ENCODE results near the gene WDR17. TPM values are rescaled to one million over a fixed set of nuclear protein-coding genes. Genes with fewer than 3 reads are reported as not detected.
"Not testable (repeated sequence)": the region's sequence is repeated elsewhere in the genome, so short reads cannot be mapped to it uniquely, and the experiment has no call there.

Gene WDR17
- total RNA-seq, 1 donor from 2014 or later, result 2.2 TPM

DNA sequence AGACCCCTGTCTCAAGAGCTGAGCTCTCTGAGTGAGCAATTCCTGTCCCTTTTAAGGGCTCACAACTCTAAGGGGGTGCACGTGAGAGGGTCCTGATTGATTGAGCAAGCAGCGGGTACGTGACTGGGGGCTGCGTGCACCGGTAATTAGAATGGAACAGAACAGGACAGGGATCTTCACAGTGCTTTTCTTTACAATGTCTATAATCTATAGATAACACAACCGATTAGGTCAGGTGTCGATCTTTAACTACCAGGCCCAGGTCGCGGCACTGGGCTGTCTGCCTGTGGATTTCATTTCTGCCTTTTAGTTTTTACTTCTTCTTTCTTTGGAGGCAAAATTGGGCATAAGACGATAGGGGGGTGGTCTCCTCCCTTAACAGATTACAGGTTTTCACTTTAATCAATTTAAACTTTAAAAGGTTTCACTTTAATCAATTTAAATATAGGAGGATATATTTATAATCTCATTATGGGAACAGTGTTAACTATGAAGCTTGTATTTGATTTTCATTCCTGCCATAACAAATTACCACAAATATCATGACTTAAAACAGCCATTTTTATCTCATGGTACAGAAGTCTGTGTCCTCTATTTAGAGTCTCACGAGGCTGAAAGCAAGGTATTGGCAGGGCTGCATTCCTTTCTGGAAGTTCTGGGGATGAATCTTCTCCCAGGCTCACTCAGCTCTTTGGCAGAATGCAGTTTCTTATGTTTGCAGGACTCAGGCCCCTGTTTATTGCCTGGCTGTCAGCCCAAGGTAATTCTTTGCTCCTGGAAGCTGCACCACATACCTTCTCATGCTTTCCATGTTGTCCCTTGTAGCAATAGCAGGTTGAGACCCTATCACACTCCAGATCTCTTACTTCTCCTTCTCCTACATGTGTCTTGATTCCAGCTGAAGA, 124.5 kb downstream of the WDR17 start:
- intact Hi-C loops (cut with micrococcal nuclease), result loop anchor here (10.0 kb wide), 1 partner anchor 715 kb away; no protein-coding TSS in a partner anchor

DNA sequence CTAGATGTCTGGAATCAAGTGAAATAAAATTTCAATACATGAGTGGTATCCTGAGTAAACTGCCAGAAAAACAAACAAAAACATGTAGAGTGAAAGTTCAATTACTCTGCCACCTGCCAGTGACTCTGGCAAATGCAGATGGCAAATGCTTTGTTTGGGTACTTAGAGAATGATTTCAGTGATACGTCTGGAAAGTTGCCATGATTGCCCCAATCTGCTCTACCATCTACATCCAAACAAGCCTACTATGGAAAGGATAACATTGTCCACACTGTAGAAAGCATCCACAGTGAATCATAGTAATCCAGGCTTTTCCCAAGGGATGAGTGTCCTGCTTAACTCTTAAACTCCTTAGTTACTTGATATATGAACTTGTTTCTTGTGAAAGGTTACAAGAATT, 126.3 kb downstream of the WDR17 start:
- intact Hi-C loops (cut with micrococcal nuclease), result loop anchor here (10.0 kb wide), 1 partner anchor 713 kb away; no protein-coding TSS in a partner anchor

DNA sequence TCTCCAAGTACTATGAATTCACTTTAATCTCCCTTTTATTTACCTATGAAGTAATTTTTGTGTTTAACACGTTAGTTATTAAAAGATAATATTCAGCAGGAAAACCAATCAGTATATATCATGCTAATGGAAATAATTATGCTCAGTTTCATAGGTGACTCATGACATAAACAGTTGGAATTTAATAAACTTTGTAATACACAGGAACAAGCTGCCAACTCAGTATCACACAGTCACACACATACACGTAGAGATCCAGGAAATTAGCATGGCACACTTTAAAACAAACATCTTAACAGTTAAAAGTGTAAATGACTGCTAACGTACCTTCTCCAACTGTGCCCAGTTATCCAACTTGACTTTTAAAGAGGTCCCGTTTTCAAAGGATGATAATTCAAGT, 127.5 kb downstream of the WDR17 start:
- intact Hi-C loops (cut with micrococcal nuclease), result loop anchor here (10.0 kb wide), 1 partner anchor 712 kb away; no protein-coding TSS in a partner anchor

DNA sequence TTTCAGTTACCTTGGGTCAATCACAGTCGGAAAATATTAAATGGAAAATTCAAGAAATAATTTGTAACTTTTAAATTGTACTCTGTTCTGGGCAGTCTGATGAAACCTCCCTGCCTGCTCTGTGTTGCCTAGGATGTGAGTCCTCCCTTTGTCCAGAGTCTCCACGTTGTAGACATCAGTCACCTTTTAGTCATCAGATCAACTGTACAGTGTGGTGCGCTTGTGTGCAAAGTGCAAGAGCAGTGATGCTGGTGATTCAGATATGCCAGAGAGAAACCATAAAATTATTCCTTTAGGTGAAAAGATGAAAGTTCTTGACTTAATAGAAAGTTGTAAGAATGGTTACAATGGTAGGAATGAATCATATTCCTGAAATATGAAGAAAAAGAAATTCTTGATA, 128.3 kb downstream of the WDR17 start:
- intact Hi-C loops (cut with micrococcal nuclease), result loop anchor here (2.0 to 10.0 kb wide), 2 partner anchors 69 to 711 kb away; no protein-coding TSS in a partner anchor

DNA sequence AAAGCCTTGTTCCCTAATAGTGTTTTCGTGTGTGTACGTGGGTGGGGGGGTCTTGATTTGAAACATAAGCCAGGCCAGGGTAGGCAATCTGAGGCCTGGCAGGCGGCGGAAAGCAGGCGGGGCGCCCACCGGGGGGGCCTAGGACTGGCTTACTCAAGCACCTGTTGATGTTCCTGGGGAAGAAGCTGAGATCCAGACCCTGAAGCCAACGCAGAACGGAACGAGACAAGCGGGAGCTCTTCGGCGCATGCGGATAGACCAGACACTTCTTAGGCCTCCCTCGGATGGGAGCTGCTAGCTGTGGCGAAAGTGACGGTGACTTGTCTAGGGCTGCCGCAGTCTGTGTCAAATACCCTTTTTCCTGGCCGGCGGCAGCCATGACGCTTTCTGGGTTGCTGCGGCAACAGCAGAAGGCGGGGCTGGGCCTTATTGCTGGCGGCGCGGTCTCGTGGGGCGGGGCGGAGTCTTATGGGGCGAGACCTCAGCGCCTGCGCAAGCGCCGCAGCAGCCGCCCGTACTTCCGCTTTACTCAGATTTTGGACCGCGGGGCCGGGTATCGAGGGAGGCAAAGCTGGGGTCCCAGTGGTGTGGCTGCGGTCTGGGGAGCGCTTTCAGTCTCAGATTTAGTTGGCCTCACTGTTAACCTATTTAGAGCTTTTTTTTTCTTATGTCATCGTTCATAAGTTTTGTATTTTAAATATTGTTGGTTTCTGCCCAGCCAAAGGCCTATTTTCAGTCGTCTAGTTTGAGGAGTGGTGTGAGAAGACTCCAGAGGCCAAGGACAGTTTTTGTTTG, 129.7 kb downstream of the WDR17 start, which contains the start of gene SPATA4:
SPATA4 (minus strand) TSS at position 402 of the 795 bp plus-strand sequence; CDS start at position 379, 23 bp downstream.
- intact Hi-C loops (cut with micrococcal nuclease), result loop anchor here (1.0 to 10.0 kb wide), 7 partner anchors 71 to 1913 kb away; partner anchors contain the start of genes AGA, CEP44, FBXO8 and NEIL3

DNA sequence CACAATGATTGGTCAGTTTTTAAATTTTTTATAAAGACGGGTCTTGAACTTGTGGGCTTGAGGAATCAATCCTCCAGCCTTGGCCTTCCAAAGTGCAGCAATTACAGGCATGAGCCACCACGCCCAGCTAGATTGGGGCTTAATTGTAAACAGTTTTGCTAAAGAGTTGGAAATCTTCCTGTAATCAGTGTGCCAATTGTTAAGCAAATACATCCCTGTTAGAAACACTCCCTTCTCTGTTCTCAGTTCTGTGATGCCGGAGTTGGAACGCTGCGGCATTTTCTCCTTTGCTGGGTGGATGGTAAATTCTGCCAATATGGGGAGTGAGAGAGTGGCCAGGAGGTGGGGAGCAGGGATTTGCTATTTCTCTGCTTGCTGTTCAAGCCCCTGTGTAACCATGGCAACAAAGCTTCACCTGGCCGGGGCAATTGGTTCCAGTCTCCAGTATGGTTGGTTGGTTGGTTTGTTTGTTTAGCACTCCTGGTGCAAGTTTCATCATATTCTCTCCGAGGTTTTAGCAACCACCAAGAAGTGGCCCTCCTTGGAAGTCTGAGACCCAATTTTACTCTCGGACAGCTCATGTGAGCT, 132.8 kb downstream of the WDR17 start:
- intact Hi-C loops (cut with micrococcal nuclease), result loop anchor here (5.0 to 10.0 kb wide), 4 partner anchors 131 to 1916 kb away; partner anchors contain the start of genes AGA, CEP44, FBXO8 and WDR17

DNA sequence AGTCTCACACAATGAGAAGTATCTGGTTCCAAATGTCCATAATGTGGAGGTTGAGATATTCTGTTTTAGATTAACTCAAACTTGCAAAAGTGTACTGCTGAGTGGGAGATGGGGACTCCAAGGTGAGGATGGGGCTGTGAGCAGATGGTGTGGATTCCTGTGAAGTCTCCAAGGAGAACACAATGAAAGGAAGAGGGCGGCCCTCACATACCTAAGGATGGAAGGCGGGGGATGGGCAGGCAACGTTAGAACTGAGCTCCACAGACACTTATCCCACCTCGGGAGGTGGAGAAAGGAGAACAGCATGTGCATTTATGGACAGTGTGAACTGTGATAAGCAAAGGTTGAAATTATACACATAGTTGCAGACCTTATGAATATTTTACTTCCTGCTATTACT, 139.7 kb downstream of the WDR17 start:
- intact Hi-C loops (cut with micrococcal nuclease), result no loop called here

DNA sequence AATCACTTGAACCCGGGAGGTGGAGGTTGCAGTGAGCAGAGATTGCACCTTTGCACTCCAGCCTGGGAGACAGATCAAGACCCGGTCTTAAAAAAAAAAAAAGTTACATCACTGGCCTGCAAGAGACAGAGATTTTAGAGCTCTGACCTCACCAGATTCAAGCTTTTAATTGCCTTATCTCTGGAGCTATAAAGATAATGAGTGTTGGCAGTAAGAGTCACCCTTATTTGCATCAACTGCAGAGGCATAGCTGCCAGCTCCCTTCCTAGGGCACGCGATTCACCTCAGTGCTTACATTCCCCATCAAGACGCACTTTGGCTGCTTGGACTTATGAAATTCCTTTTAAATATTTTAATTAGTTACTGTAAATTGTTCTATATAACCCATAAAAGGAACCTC, 142.2 kb downstream of the WDR17 start:
- intact Hi-C loops (cut with micrococcal nuclease), result no loop called here

DNA sequence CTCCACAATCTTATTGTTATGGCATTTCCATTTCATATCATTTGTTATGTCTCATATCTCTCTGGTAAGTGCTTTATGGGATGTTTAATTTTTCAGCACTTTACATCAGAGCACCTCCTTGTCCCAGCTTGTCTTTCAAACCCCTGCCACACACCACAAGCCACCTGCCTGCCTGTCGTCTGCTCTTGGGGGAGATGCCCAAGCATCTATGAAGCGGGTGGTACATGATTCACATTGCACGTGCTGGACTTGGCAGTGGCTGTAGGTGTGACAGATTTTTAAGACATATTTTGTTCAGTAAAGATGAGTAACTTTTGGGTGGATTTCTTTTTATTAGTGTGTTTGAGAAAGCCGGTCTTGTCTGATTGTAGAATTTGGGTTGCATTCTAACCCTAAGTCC, 143.9 kb downstream of the WDR17 start:
- intact Hi-C loops (cut with micrococcal nuclease), result no loop called here

DNA sequence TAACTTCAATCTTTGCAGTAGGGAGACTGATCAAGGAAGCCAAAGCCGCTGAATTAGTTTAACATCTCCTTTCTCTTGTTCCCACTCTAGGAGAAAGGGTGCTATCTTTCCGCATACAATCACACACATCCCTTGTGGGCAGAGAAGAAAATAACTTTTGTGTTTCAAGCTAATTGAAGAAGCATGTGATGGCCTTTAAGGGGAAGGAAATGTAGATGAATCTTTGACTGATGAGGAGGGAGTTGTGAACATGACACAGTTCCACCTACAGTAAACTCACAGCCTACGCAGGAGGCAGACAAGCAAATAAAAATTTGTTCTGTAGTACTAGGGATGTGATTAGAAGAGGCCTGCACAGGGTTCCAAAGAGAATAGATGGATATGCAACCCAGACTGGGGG, 144.5 kb downstream of the WDR17 start:
- intact Hi-C loops (cut with micrococcal nuclease), result no loop called here

DNA sequence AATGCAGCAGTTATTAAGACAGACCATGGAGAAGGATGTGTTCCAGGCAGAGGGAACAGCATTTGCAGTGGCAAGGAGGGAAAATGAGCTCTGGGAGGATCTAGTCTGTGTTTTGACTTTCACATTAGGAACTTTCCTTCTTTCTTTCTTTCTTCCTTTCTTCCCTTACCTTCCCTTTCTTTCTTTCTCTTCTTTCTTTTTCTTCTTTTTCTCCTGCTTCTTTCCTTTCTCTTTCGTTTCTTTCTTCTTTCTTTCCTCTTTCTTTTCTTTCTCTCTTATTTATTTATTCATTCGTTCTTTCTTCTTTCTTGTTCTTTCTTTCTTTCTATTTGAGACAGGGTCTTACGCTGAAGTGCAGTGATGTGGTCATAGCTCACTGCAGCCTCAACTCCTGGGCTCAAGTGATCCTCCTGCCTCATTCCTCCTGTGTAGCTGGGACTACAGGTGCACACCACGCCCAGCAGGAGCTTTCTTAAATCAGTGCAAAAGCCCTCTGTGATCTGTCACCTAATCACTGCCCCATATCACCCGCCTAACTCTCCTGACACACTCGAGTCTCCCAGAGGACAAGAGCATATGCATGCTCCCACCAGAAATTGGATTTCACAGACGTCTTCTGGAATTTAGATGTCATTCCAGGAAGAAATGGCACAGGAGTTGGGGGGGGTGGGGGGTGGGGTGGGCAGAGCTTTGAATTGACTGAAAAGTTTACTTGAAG, 145.1 kb downstream of the WDR17 start:
- intact Hi-C loops (cut with micrococcal nuclease), result no loop called here

DNA sequence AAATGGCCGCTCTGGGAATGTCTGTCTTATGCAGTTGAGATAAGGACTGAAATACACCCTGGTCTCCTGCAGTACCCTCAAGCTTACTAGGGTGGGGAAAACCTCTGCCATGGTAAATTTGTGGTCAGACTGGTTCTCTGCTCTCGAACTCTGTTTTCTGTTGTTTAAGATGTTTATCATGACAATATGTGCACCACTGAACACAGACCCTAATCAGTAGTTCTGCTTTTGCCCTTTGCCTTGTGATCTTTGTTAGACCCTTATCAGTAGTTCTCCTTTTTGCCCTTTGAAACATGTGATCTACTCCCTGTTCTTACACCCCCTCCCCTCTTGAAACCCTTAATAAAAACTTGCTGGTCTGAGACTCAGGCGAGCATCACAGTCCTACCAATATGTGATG, 146.7 kb downstream of the WDR17 start:
- intact Hi-C loops (cut with micrococcal nuclease), result not testable (repeated sequence)

DNA sequence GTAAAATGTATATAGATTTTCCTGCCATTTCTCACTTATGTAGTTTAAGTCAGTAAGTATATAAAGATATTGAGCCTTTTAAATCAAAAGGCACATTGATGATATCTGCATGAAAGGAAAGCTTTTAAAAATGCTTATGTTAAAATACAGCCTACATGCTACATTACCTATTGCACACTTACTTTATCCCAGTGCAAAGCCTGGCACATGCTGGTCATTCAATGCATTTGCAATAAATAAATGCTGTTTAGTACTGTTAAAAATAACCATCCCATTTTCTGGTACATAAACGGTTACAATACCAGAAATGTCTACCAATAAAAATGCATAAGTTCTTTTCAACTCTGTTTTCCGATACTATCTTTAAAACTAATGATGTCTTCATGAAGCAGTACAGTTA, 151.9 kb downstream of the WDR17 start:
- intact Hi-C loops (cut with micrococcal nuclease), result no loop called here

DNA sequence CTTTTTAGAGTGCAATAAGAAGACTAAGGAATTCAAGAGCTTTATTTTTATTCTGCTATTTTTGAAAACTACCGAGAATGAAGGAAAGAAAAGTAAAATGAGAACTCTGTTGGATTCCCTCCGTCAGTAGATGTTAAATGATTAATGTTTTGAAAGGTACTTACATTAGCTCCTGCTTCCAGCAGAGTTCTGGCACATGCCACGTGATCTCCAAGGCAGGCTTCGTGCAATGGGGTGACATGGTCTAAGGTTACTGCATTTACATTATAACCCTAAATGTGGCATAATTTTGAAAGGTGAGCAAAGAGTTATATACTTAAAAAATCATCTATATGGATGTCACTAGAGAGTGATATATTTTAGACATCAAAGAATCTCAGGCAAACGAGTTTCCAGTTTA, 156.5 kb downstream of the WDR17 start:
- intact Hi-C loops (cut with micrococcal nuclease), result no loop called here

DNA sequence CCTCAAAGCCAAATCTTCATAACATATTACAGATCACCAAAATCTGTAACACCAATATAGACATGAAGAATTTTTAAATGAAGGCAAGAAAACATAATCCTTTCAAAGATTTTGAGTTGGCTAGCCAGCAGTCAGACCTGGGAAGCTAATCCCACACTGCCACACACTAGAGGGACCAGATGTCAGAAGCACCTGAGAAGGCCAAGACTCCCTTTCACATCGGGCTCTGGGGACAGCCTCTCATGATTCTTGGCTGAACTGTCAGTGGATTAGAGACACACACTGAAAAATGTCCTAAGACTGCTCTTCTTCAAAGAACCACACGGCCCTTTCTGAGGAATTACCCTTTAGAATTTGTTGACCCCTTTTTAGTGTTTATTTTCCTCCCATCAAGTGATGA, 157.9 kb downstream of the WDR17 start:
- intact Hi-C loops (cut with micrococcal nuclease), result no loop called here

DNA sequence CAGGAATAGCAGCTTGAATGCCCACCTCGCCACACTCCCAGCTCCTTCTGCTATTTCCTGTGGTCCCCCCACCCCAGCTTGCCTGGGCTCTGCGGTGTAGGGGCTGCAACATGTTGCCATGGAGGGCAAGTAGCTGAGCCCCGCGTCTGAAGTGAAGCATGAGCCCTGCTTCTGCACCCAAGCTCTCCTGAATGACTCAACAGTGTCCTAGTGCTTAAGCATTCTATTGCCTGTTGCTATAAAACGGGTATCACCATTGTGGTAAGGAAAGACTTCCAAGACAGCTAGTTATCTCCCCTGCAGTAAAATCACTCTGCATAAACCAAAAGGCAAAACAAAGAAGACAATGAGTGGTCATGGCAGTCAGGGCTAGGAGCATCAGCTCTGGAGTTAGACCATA, 161.1 kb downstream of the WDR17 start:
- intact Hi-C loops (cut with micrococcal nuclease), result no loop called here

DNA sequence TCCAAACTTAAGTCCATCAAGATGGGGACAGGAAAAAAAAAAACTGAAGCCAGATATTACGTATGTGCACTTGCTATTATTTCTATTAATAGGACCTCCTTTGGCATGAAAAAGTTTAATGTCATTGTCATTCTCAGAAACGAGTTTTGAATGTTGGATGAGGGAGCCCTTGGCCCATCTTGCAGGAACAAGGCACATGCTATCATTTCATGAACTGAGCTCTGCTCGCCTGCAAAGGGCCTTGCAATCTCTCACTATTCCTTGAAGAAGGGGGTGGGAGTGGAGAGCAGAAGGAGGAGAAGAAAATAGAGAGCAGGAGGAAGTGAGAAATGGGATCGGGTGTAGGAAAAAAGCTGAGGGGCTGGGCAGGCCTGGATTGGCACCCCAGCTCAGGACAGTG, 164.0 kb downstream of the WDR17 start:
- intact Hi-C loops (cut with micrococcal nuclease), result no loop called here
